HL-60 (cell line): ENCODE results near the gene FSTL4.

ENCODE experiments used
- GABPA ChIP-seq: IDR thresholded peaks from 2 replicates; pipeline ENCODE4 v1.6.1; 2012; ENCODE audit warnings: low read depth
- SPI1 ChIP-seq: IDR thresholded peaks from 2 replicates; pipeline ENCODE4 v1.6.1; 2012; ENCODE audit warnings: low read depth, mild to moderate bottlenecking, borderline replicate concordance
- TF ChIP-seq, protein P1 (sequence below): IDR thresholded peaks from one replicate; pipeline ENCODE4 v1.5.1; 2011; ENCODE audit warnings: low read length, control low read depth, inconsistent platforms; ENCODE audit not compliant: insufficient read depth
- TF ChIP-seq, protein P2 (sequence below): IDR thresholded peaks from 2 replicates; pipeline ENCODE4 v1.6.1; 2012; ENCODE audit warnings: low read depth; ENCODE audit not compliant: insufficient replicate concordance

DNA sequence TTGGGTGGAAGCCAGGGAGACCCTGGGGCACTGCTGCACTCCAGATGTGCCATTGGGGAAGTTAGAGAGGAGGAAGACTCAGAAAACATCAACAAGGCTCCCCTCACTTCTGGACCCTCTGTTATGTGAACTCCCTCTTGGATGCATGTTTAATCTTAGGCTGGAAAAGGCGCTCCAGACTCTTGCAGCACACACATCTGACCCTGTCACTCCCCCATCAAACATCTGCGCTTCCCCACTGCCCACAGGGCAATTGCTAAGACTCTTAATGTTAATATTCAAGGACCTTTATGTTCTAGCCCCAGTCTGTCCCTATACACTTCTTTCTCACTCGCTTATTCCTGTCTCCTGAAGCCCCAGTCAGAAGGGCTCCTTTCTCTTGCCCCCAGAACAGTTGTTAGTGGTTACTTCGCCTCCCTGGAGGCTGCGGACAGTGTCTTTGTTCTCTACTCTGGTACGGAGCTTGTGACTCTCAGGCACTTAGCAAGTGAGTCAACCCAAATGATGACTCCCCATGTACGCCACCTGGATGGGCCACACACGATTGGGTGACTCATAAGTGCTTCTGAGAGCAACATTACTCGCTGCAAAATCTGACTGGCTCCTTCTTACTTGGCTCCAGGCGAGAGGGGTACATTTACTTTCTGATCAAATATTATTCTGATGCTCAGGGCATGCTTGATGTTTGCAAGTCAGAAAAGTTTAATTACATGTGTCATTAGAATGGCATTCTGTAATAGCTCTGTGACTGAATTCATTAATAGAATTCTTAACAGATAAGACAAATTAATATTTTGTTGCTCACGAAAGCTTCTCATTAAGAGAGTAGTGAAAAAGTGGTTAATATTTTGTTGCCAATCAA lies 366.9 kb downstream of the FSTL4 start:
- TF ChIP-seq, protein P1, sequence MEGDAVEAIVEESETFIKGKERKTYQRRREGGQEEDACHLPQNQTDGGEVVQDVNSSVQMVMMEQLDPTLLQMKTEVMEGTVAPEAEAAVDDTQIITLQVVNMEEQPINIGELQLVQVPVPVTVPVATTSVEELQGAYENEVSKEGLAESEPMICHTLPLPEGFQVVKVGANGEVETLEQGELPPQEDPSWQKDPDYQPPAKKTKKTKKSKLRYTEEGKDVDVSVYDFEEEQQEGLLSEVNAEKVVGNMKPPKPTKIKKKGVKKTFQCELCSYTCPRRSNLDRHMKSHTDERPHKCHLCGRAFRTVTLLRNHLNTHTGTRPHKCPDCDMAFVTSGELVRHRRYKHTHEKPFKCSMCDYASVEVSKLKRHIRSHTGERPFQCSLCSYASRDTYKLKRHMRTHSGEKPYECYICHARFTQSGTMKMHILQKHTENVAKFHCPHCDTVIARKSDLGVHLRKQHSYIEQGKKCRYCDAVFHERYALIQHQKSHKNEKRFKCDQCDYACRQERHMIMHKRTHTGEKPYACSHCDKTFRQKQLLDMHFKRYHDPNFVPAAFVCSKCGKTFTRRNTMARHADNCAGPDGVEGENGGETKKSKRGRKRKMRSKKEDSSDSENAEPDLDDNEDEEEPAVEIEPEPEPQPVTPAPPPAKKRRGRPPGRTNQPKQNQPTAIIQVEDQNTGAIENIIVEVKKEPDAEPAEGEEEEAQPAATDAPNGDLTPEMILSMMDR = no peak
- TF ChIP-seq SPI1 = no peak
- TF ChIP-seq GABPA = no peak
- TF ChIP-seq, protein P2, sequence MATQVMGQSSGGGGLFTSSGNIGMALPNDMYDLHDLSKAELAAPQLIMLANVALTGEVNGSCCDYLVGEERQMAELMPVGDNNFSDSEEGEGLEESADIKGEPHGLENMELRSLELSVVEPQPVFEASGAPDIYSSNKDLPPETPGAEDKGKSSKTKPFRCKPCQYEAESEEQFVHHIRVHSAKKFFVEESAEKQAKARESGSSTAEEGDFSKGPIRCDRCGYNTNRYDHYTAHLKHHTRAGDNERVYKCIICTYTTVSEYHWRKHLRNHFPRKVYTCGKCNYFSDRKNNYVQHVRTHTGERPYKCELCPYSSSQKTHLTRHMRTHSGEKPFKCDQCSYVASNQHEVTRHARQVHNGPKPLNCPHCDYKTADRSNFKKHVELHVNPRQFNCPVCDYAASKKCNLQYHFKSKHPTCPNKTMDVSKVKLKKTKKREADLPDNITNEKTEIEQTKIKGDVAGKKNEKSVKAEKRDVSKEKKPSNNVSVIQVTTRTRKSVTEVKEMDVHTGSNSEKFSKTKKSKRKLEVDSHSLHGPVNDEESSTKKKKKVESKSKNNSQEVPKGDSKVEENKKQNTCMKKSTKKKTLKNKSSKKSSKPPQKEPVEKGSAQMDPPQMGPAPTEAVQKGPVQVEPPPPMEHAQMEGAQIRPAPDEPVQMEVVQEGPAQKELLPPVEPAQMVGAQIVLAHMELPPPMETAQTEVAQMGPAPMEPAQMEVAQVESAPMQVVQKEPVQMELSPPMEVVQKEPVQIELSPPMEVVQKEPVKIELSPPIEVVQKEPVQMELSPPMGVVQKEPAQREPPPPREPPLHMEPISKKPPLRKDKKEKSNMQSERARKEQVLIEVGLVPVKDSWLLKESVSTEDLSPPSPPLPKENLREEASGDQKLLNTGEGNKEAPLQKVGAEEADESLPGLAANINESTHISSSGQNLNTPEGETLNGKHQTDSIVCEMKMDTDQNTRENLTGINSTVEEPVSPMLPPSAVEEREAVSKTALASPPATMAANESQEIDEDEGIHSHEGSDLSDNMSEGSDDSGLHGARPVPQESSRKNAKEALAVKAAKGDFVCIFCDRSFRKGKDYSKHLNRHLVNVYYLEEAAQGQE = no peak
